WERI-Rb-1 (cell line): Measurements from ENCODE around the gene FAM13A.

ENCODE experiments used
- DNase-seq: peaks from one replicate; pipeline ENCODE4 v3.0.0-alpha.2; 2020
- H3K27ac ChIP-seq: fragments of 250-450 bp; sonication (Bioruptor Pico); 2 replicates; pipeline ENCODE4 v1.5.1; 2020; ENCODE audit warnings: mild to moderate bottlenecking, moderate library complexity
- H3K27me3 ChIP-seq: fragments of 250-450 bp; sonication (Bioruptor Pico); 2 replicates; pipeline ENCODE4 v1.5.1; 2021; ENCODE audit warnings: mild to moderate bottlenecking, low read depth, moderate library complexity; ENCODE audit not compliant: insufficient read depth, severe bottlenecking
- H3K36me3 ChIP-seq: fragments of 250-450 bp; sonication (Bioruptor Pico); 2 replicates; pipeline ENCODE4 v1.5.1; 2020; ENCODE audit warnings: mild to moderate bottlenecking, moderate library complexity
- H3K4me3 ChIP-seq: 2 replicates; pipeline ENCODE4 v1.5.1; 2011; ENCODE audit warnings: low read depth, mild to moderate bottlenecking, control low read depth, low read length
- H3K9me3 ChIP-seq: fragments of 250-450 bp; sonication (Bioruptor Pico); 2 replicates; pipeline ENCODE4 v1.5.1; 2021; ENCODE audit warnings: mild to moderate bottlenecking, moderate library complexity; ENCODE audit not compliant: severe bottlenecking
- TF ChIP-seq, protein P1 (sequence below): IDR thresholded peaks from 2 replicates; pipeline ENCODE4 v1.5.1; 2011; ENCODE audit warnings: low read depth, mild to moderate bottlenecking, control low read depth, inconsistent platforms, low read length

FAM13A gene

GRCh38 chr4:88732714-88733368 lies 324.1 kb downstream of the FAM13A start:
- no peak for DNase-seq

GRCh38 chr4:88731381-88731780 lies 325.6 kb downstream of the FAM13A start:
- Histone ChIP-seq H3K27ac (no peak overlapping the region), H3K9me3 (no peaks in the 10 kb centered on the region), H3K36me3 (peaks cover 14% of the 10 kb centered on the region), H3K4me3 (no peak overlapping the region), H3K27me3 (no peaks in the 10 kb centered on the region)
- TF ChIP-seq, protein P1, sequence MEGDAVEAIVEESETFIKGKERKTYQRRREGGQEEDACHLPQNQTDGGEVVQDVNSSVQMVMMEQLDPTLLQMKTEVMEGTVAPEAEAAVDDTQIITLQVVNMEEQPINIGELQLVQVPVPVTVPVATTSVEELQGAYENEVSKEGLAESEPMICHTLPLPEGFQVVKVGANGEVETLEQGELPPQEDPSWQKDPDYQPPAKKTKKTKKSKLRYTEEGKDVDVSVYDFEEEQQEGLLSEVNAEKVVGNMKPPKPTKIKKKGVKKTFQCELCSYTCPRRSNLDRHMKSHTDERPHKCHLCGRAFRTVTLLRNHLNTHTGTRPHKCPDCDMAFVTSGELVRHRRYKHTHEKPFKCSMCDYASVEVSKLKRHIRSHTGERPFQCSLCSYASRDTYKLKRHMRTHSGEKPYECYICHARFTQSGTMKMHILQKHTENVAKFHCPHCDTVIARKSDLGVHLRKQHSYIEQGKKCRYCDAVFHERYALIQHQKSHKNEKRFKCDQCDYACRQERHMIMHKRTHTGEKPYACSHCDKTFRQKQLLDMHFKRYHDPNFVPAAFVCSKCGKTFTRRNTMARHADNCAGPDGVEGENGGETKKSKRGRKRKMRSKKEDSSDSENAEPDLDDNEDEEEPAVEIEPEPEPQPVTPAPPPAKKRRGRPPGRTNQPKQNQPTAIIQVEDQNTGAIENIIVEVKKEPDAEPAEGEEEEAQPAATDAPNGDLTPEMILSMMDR = no peak
- DNase-seq = no peak

More at GRCh38 chr4:88732714-88733368, 324.1 kb downstream of the FAM13A start:
- Histone ChIP-seq H3K36me3 (peaks cover 6% of the 10 kb centered on the region), H3K9me3 (no peaks in the 10 kb centered on the region), H3K27ac (no peak overlapping the region), H3K27me3 (no peaks in the 10 kb centered on the region), H3K4me3 (no peak overlapping the region)
- TF ChIP-seq, protein P1 = no peak

GRCh38 chr4:88730811-88731210 lies 326.2 kb downstream of the FAM13A start:
- no peaks in the 10 kb centered on the region for H3K9me3 ChIP-seq
- H3K27me3 ChIP-seq = no peaks in the 10 kb centered on the region
- no peak for DNase-seq
- no peak overlapping the region for H3K27ac ChIP-seq
- TF ChIP-seq, protein P1 = no peak
- H3K4me3 ChIP-seq = no peak overlapping the region
- H3K36me3 ChIP-seq = peaks cover 14% of the 10 kb centered on the region

GRCh38 chr4:88729146-88729760 lies 327.7 kb downstream of the FAM13A start:
- Histone ChIP-seq H3K36me3 (peaks cover 14% of the 10 kb centered on the region), H3K9me3 (no peaks in the 10 kb centered on the region), H3K4me3 (no peak overlapping the region), H3K27me3 (no peaks in the 10 kb centered on the region), H3K27ac (no peak overlapping the region)
- TF ChIP-seq, protein P1 = no peak
- DNase-seq = no peak

DNA sequence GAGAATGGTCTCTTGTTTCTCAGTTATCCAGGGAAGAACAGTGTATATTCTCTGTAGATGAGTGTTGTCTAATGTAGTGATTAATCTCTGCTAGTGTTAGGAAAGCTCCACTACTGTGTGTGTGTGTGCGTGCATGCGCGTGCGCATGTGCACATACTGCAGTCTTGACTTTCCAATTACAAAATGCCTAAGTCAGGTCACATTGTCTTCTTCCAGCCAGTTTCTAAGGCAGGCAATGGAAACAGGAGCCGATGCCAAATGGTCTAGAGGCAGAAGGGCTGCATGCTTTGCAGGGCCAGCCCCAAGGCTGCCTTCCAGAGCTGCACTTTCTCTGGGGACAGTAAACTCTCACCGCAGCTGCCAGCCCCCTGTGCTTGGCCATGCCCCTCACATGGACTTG lies 328.8 kb downstream of the FAM13A start:
- Histone ChIP-seq H3K36me3 (peaks cover 14% of the 10 kb centered on the region), H3K9me3 (no peaks in the 10 kb centered on the region), H3K4me3 (no peak overlapping the region), H3K27ac (no peak overlapping the region), H3K27me3 (no peaks in the 10 kb centered on the region)
- TF ChIP-seq, protein P1 = no peak
- no peak for DNase-seq
